ENCODE results near the gene HMGB3.

Gene HMGB3

DNA sequence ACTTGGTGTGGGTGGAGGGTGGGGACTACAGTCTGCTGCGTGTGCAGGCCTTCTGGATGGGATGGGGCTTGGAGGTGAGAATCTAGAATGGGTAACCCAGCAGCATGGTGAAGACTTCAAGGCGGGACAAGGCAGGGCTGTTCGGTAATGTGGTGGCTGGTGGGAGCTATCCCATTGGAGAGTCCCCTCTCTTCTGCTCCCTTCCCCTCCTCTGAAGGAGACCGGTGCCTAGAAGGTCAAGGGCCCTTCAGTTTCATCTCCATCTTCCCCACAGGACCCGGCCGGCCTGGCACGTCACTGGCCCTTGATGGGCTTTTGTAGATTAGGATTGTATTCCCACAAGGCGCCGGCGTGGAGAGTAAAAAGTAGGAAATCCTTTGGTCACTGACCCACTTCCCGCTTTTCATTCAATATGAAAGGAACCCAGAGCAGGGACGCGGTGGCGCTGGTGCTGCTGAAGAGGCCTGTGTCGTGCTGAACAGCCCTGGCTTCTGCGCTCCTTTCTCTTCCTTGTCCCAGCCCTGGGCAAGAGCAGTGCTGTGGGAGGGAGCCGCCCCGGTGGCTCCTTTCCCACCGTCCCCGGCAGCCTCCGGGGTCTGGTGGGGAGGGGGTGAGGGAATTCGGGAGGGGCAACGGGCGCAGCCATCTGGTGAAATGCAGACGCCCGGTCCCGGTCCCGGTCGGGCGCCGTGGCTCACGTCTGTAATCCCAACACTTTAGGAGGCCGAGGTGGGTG, 7.3 kb upstream of the HMGB3 start:
- no peak for DNase-seq (ENCODE audit: low read depth)
- TF ChIP-seq, protein P1, sequence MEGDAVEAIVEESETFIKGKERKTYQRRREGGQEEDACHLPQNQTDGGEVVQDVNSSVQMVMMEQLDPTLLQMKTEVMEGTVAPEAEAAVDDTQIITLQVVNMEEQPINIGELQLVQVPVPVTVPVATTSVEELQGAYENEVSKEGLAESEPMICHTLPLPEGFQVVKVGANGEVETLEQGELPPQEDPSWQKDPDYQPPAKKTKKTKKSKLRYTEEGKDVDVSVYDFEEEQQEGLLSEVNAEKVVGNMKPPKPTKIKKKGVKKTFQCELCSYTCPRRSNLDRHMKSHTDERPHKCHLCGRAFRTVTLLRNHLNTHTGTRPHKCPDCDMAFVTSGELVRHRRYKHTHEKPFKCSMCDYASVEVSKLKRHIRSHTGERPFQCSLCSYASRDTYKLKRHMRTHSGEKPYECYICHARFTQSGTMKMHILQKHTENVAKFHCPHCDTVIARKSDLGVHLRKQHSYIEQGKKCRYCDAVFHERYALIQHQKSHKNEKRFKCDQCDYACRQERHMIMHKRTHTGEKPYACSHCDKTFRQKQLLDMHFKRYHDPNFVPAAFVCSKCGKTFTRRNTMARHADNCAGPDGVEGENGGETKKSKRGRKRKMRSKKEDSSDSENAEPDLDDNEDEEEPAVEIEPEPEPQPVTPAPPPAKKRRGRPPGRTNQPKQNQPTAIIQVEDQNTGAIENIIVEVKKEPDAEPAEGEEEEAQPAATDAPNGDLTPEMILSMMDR (IDR thresholded peaks at IDR 0.05; ENCODE audit: low read depth, low read length, missing control alignments): no peak
- H3K4me3 ChIP-seq (ENCODE audit: low read depth, low read length): no peak overlapping the region

DNA sequence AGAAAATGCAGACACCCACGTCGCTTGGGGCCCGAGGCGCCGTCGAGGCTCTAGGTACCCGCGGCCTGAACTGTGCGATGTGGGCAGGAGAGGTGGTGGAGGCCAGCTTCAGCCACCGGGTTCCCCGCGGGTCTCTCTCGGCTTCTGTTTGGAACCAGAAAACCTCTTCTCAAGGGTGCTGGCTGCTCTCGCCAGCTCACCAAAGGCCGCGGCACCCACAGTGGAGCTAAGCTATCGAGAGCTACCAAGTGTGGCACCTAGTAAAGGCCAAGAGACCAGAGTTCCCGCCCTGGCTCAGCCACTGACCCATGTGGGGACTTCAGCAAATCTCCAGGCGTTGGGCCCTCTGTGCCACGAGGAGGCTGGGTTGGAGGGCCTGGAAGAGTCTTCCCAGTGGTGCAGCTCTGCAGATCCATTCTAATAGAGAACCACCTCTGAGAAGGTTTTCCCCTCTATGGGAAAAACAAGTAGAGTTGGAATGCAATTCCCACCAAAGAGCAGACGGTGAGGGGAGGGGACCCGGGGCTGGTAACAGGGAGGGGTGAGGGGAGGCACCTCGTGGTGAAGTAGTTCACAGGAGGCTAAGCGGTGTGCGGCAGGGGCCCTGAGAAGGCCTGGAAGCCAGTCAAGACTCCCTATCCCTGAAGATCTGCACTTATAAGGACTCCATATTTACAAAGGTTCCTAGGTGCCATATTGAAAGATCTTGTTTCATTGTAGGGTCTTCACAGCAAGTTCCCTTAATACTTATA, 5.5 kb upstream of the HMGB3 start:
- no peak overlapping the region for H3K4me3 ChIP-seq (ENCODE audit: low read depth, low read length)
- TF ChIP-seq, protein P1 (IDR thresholded peaks at IDR 0.05; ENCODE audit: low read depth, low read length, missing control alignments): no peak
- no peak for DNase-seq (ENCODE audit: low read depth)

DNA sequence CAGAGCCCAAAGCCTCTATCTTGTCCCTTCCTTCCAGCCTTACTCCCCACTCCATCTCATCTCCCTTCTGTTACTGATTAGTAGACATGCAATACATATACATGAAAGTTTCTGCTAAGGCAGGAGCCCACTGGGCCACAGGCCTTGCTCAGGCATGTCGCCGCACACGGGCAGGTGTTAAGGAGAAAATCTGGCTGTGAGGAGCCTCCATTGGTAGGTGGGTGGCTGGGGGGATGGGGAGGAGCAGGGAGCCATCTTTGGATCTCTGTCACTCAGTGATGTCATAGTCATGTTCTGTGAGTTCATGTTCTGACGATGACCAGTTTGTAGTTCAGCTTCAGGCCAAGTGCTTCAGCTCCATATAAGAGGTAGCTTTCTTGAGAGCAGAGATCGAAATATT, 2.9 kb upstream of the HMGB3 start:
- DNase-seq (ENCODE audit: low read depth): no peak
- TF ChIP-seq, protein P1 (IDR thresholded peaks at IDR 0.05; ENCODE audit: low read depth, low read length, missing control alignments): no peak

DNA sequence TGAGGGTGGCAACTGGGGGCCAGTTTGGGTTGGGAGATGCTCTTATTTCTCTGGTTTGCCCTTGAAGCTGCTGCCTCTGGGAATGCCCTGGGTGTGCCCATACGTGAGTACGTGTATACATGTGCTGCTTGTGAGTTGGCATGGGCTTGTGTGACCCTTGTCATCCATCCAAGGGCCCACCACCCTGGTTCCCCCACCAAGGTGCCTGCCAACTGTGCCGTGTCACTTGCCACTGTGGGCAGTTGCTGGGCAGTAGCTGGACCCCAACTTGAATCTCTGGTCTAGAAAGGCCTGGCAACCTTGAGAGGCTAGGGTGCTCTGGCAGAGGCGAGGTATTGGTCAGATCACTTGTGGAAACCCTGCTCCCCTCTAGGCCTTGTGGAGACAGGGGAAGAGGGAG, 2.4 kb upstream of the HMGB3 start:
- no peak overlapping the region for H3K4me3 ChIP-seq (ENCODE audit: low read depth, low read length)
- TF ChIP-seq, protein P1 (IDR thresholded peaks at IDR 0.05; ENCODE audit: low read depth, low read length, missing control alignments): no peak

More for the DNA sequence above, 2.9 kb upstream of the HMGB3 start:
- H3K4me3 ChIP-seq (ENCODE audit: low read depth, low read length): no peak overlapping the region

DNA sequence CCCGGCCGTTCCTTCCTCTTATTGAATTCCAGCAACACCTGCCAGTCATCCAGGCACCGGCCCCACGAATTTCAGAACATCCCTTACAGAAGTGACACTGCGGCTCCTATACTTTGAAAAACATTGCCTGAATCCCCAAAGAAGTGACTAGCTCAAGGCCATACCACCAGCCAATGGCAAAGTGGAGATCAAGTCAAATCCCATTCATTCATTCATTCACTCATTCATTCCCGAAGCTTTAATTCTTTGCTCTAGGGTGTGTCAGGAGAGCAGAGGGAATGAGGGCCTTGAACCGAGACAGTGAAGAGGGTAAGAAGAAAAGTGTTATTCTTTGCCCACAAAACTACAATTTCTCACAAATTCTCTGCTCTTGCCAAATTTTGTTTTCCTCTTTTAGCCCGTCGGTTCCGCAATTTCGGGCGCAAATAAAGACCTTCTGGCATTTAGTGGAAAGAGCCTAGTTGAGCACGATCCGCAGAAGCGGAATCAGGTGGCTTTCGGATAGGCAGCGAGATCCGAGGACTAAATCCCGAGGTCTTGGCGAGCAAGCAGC, 824 bp upstream of the HMGB3 start:
- DNase-seq (ENCODE audit: low read depth): no peak
- TF ChIP-seq, protein P1 (IDR thresholded peaks at IDR 0.05; ENCODE audit: low read depth, low read length, missing control alignments): no peak
- H3K4me3 ChIP-seq (ENCODE audit: low read depth, low read length): peak overlapping the region; percentile 69

More for the DNA sequence above, 2.4 kb upstream of the HMGB3 start:
- no peak for DNase-seq (ENCODE audit: low read depth)

DNA sequence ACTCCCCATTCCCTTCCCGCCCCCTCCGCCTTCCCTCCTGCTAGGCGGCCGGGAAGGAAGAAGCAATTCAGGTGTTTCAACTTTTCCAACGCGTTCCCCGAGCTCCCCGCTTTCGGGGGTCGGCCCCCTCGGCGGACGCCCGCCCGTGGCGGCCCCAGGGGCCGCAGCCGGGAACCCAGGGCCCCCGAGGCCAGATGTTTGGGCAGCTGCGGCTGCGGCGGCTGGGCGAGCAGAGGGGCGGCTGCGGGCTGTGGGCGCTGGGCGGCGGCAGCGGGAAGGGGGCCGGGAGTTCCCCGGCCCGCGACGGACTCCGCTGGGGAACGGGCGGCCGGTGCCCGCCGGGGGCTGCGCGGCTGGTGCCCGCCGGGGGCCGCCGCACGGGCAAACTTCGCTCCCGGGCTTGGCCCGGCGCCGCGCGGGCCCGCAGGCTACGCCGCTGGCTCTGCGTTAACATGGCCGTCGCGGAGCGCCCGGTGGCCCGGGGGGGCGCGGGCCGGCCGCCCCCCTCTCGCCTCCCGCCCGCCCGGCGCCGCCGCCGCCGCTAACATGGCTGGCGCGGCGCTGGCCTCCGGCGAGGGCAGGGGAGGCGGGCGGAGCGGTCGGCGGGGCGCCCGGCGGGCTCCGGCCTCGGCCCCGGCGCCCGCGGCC, 510 bp downstream of the HMGB3 start:
- TF ChIP-seq, protein P1 (IDR thresholded peaks at IDR 0.05; ENCODE audit: low read depth, low read length, missing control alignments): no peak
- DNase-seq (ENCODE audit: low read depth): no peak
- peak overlapping the region; percentile 62 for H3K4me3 ChIP-seq (ENCODE audit: low read depth, low read length)
